Measurements from ENCODE around the gene AVL9.
"Not testable (repeated sequence)": the region's sequence is repeated elsewhere in the genome, so short reads cannot be mapped to it uniquely, and the experiment has no call there.

The AVL9 gene

GRCh38 chr7:32591938-32592337 is 96.6 kb downstream of the AVL9 start:
- no peak for DNase-seq

GRCh38 chr7:32592701-32593100 is 97.4 kb downstream of the AVL9 start:
- DNase-seq = no peak

- DNase-seq = no peak
Observed at GRCh38 chr7:32594965-32595490, 99.7 kb downstream of the AVL9 start.

- DNase-seq = not testable (repeated sequence)
Observed at GRCh38 chr7:32601196-32601595, 105.9 kb downstream of the AVL9 start.

- DNase-seq = no peak
Observed at GRCh38 chr7:32602470-32602869, 107.2 kb downstream of the AVL9 start.

GRCh38 chr7:32603492-32603891 is 108.2 kb downstream of the AVL9 start:
- not testable (repeated sequence) for DNase-seq

- DNase-seq = not testable (repeated sequence)
Observed at GRCh38 chr7:32604047-32604446, 108.8 kb downstream of the AVL9 start.

GRCh38 chr7:32605032-32605431 is 109.7 kb downstream of the AVL9 start:
- no peak for DNase-seq

GRCh38 chr7:32609463-32609862 is 114.2 kb downstream of the AVL9 start:
- DNase-seq = no peak

- no peak for DNase-seq
Observed at GRCh38 chr7:32611201-32612099, 116.2 kb downstream of the AVL9 start.

GRCh38 chr7:32616625-32617024 is 121.3 kb downstream of the AVL9 start:
- DNase-seq = no peak

GRCh38 chr7:32618470-32618869 is 123.2 kb downstream of the AVL9 start:
- no peak for DNase-seq

GRCh38 chr7:32618987-32619386 is 123.7 kb downstream of the AVL9 start:
- no peak for DNase-seq

- DNase-seq = not testable (repeated sequence)
Observed at GRCh38 chr7:32619416-32619815, 124.1 kb downstream of the AVL9 start.

- no peak for DNase-seq
Observed at GRCh38 chr7:32631021-32631420, 135.7 kb downstream of the AVL9 start.

- not testable (repeated sequence) for DNase-seq
Observed at GRCh38 chr7:32631590-32632497, 136.6 kb downstream of the AVL9 start.

GRCh38 chr7:32633446-32633845 is 138.2 kb downstream of the AVL9 start:
- not testable (repeated sequence) for DNase-seq

- not testable (repeated sequence) for DNase-seq
Observed at GRCh38 chr7:32634798-32635393, 139.6 kb downstream of the AVL9 start.

GRCh38 chr7:32636725-32637462 is 141.6 kb downstream of the AVL9 start:
- not testable (repeated sequence) for DNase-seq

- DNase-seq = not testable (repeated sequence)
Observed at GRCh38 chr7:32637611-32638010, 142.3 kb downstream of the AVL9 start.
